ENCODE measurements around the gene VAV3. TPM values are rescaled to one million over a fixed set of nuclear protein-coding genes. Genes with fewer than 3 reads are reported as not detected.

Gene VAV3
- total and polyA plus RNA-seq, 2 of the 8 experiments (the other 6 are each of a cell fraction or from before 2014, with no cell fraction given) = 2.9 to 7.9 TPM

GRCh38 chr1:107633596-107633995 is 331.4 kb downstream of the VAV3 start (continued):
- TF ChIP-seq CHD7 (IDR thresholded peaks at IDR 0.05; ENCODE audit: insufficient replicate concordance, low read length) (no peak), SIRT6 (IDR thresholded peaks at IDR 0.05; ENCODE audit: low read length) (no peak), TAF7 (optimal IDR thresholded peaks at IDR 0.05; ENCODE audit: borderline replicate concordance, low read depth, low read length) (no peak), GTF2F1 (IDR thresholded peaks at IDR 0.05; ENCODE audit: borderline replicate concordance, low read depth, low read length) (no peak), NRF1 (IDR thresholded peaks at IDR 0.05; ENCODE audit: low read depth, low read length) (no peak), CTBP2 (IDR thresholded peaks at IDR 0.05; ENCODE audit: borderline replicate concordance, insufficient read depth, insufficient read length, low read length) (no peak), SP2 (IDR thresholded peaks at IDR 0.05; ENCODE audit: low read length) (no peak)
